Astrocyte (in vitro differentiated cells and primary cell): ENCODE measurements around the gene UNC5C. TPM values are rescaled to one million over a fixed set of nuclear protein-coding genes. Genes with fewer than 3 reads are reported as not detected.

ENCODE experiments used
- DNase-seq: peaks from one replicate; pipeline ENCODE4 v3.0.0-alpha.2; 2010; ENCODE audit warnings: low read depth
- FAIRE-seq: peaks from 2 replicates; lab custom pipeline; 2011; peaks lifted over from hg19 to GRCh38; lab: Jason Lieb, UNC
- H2AFZ ChIP-seq: 2 replicates; pipeline ENCODE4 v1.6.0; 2012; ENCODE audit warnings: low read depth, low read length, inconsistent platforms
- H3K27ac ChIP-seq: 2 replicates; pipeline ENCODE4 v1.5.1; 2011; ENCODE audit warnings: low read depth, low read length, inconsistent platforms
- H3K27me3 ChIP-seq: 2 replicates; pipeline ENCODE4 v1.6.0; 2011; ENCODE audit warnings: low read length, inconsistent platforms; ENCODE audit not compliant: insufficient read depth
- H3K36me3 ChIP-seq: 2 replicates; pipeline ENCODE4 v1.5.1; 2011; ENCODE audit warnings: low read length, inconsistent platforms; ENCODE audit not compliant: insufficient read depth
- H3K4me1 ChIP-seq: 2 replicates; pipeline ENCODE4 v1.5.1; 2011; ENCODE audit warnings: low read length, inconsistent platforms; ENCODE audit not compliant: insufficient read depth
- H3K4me2 ChIP-seq: 2 replicates; pipeline ENCODE4 v1.6.0; 2012; ENCODE audit warnings: low read length, inconsistent platforms
- H3K4me3 ChIP-seq: 2 replicates; pipeline ENCODE4 v1.5.1; 2011; ENCODE audit warnings: low read depth, mild to moderate bottlenecking, low read length, inconsistent platforms; ENCODE audit not compliant: insufficient read depth
- H3K79me2 ChIP-seq: 2 replicates; pipeline ENCODE4 v1.6.0; 2012; ENCODE audit warnings: mild to moderate bottlenecking, low read length, inconsistent platforms; ENCODE audit not compliant: insufficient read depth
- H3K9ac ChIP-seq: 2 replicates; pipeline ENCODE4 v1.6.0; 2012; ENCODE audit warnings: mild to moderate bottlenecking, low read length, inconsistent platforms
- H3K9me3 ChIP-seq: 2 replicates; pipeline ENCODE4 v1.5.1; 2012; ENCODE audit warnings: low read depth, mild to moderate bottlenecking, low read length, inconsistent platforms; ENCODE audit not compliant: insufficient read depth
- H4K20me1 ChIP-seq: 2 replicates; pipeline ENCODE4 v1.6.0; 2012; ENCODE audit warnings: low read length, inconsistent platforms; ENCODE audit not compliant: insufficient read depth
- H3K27ac Mint-ChIP-seq: one replicate; pipeline ENCODE4 v1.8.0; 2021; ENCODE audit warnings: mild to moderate bottlenecking, mixed read lengths; ENCODE audit not compliant: unreplicated experiment
- H3K27me3 Mint-ChIP-seq: one replicate; pipeline ENCODE4 v1.8.0; 2021; ENCODE audit warnings: low read depth, mixed read lengths; ENCODE audit not compliant: unreplicated experiment
- H3K36me3 Mint-ChIP-seq: one replicate; pipeline ENCODE4 v1.8.0; 2021; ENCODE audit warnings: low read depth, mixed read lengths; ENCODE audit not compliant: unreplicated experiment
- H3K4me1 Mint-ChIP-seq: one replicate; pipeline ENCODE4 v1.8.0; 2021; ENCODE audit warnings: low read depth, mixed read lengths; ENCODE audit not compliant: unreplicated experiment
- H3K4me3 Mint-ChIP-seq: one replicate; pipeline ENCODE4 v1.8.0; 2021; ENCODE audit warnings: mild to moderate bottlenecking, moderate library complexity, mixed read lengths; ENCODE audit not compliant: unreplicated experiment
- H3K9me3 Mint-ChIP-seq: one replicate; pipeline ENCODE4 v1.8.0; 2021; ENCODE audit warnings: mild to moderate bottlenecking, mixed read lengths; ENCODE audit not compliant: unreplicated experiment
- EZH2 ChIP-seq: IDR thresholded peaks from 2 replicates; pipeline ENCODE4 v1.6.1; 2012; ENCODE audit warnings: mild to moderate bottlenecking, low read length, inconsistent platforms; ENCODE audit not compliant: insufficient read depth
- total RNA-seq: library from RNA; stranded (reverse); gene quantifications from 2 replicates; pipeline ENCODE4 v1.2.1, GENCODE V29; 2021
- TF ChIP-seq, protein P1 (sequence below): IDR thresholded peaks from 2 replicates; pipeline ENCODE4 v1.5.1; 2011; ENCODE audit warnings: low read depth, mild to moderate bottlenecking, inconsistent platforms, low read length, moderate library complexity; ENCODE audit not compliant: insufficient read depth

The UNC5C gene
- total RNA-seq, 1 donor from 2014 or later = 3.1 TPM

DNA sequence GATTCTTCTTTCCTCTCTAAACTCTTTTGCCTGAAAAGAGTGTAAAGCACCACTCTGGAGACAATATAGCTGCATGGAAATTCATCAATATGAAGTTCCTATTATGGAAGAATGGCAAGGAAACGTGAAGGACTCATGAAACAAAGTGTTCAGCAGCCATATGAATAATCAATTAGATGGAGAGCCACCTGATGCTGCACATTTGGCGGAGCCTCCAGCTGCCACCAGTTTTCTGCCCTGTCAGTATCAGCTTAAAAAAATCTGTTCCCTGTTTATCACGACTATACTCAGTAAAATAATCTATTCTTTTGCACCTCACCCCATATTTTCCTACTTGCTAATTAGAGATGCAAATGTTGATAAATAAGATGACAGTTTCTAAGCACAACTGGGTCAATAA lies 276.0 kb downstream of the UNC5C start:
- Histone ChIP-seq H4K20me1 (no peaks in the 10 kb centered on the region), H3K4me3 (no peak overlapping the region), H3K9me3 (no peaks in the 10 kb centered on the region), H3K4me1 (peaks cover 5% of the 10 kb centered on the region), H3K79me2 (no peaks in the 10 kb centered on the region), H3K27ac (no peak overlapping the region), H3K27me3 (no peaks in the 10 kb centered on the region), H3K4me2 (no peak overlapping the region), H3K36me3 (no peaks in the 10 kb centered on the region), H2AFZ (no peak overlapping the region), H3K9ac (no peak overlapping the region)
- Mint-ChIP-seq H3K9me3 (no peaks in the 10 kb centered on the region), H3K27me3 (no peaks in the 10 kb centered on the region), H3K4me1 (peaks cover 18% of the 10 kb centered on the region), H3K27ac (no peak overlapping the region), H3K36me3 (no peaks in the 10 kb centered on the region), H3K4me3 (no peak overlapping the region)
- DNase-seq = no peak
- no peak for FAIRE-seq
- TF ChIP-seq, protein P1, sequence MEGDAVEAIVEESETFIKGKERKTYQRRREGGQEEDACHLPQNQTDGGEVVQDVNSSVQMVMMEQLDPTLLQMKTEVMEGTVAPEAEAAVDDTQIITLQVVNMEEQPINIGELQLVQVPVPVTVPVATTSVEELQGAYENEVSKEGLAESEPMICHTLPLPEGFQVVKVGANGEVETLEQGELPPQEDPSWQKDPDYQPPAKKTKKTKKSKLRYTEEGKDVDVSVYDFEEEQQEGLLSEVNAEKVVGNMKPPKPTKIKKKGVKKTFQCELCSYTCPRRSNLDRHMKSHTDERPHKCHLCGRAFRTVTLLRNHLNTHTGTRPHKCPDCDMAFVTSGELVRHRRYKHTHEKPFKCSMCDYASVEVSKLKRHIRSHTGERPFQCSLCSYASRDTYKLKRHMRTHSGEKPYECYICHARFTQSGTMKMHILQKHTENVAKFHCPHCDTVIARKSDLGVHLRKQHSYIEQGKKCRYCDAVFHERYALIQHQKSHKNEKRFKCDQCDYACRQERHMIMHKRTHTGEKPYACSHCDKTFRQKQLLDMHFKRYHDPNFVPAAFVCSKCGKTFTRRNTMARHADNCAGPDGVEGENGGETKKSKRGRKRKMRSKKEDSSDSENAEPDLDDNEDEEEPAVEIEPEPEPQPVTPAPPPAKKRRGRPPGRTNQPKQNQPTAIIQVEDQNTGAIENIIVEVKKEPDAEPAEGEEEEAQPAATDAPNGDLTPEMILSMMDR = no peak
- no peak for TF ChIP-seq EZH2

DNA sequence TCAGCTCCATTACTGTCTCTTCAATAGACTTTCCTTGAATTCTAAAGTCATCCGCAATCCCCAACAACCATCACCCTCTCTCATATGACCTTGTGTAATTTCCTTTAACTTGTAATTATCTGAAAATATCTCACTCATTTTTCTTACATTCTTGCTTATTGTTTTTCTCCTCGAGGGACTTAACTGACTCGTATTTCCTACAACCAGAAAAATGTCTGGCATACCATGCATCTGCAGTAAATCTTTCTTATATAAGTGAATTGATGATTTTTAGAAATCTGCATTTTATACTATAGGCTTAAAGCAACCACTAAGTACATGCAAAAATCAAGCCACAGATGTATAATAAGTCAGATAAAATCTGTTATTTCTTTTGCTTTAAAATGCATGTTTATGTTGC lies 276.7 kb downstream of the UNC5C start:
- Mint-ChIP-seq H3K27me3 (no peaks in the 10 kb centered on the region), H3K4me1 (peaks cover 22% of the 10 kb centered on the region), H3K9me3 (no peaks in the 10 kb centered on the region), H3K27ac (no peak overlapping the region), H3K36me3 (no peaks in the 10 kb centered on the region), H3K4me3 (no peak overlapping the region)
- H3K4me1 ChIP-seq = peaks cover 11% of the 10 kb centered on the region
- H3K79me2 ChIP-seq = no peaks in the 10 kb centered on the region
- no peaks in the 10 kb centered on the region for H3K36me3 ChIP-seq
- TF ChIP-seq, protein P1 = no peak
- TF ChIP-seq EZH2 = no peak
- FAIRE-seq = no peak
- no peak overlapping the region for H3K9ac ChIP-seq
- H3K27me3 ChIP-seq = no peaks in the 10 kb centered on the region
- H3K4me2 ChIP-seq = no peak overlapping the region
- H2AFZ ChIP-seq = no peak overlapping the region
- no peak overlapping the region for H3K27ac ChIP-seq
- no peak for DNase-seq
- H3K4me3 ChIP-seq = no peak overlapping the region
- no peaks in the 10 kb centered on the region for H3K9me3 ChIP-seq
- no peaks in the 10 kb centered on the region for H4K20me1 ChIP-seq

DNA sequence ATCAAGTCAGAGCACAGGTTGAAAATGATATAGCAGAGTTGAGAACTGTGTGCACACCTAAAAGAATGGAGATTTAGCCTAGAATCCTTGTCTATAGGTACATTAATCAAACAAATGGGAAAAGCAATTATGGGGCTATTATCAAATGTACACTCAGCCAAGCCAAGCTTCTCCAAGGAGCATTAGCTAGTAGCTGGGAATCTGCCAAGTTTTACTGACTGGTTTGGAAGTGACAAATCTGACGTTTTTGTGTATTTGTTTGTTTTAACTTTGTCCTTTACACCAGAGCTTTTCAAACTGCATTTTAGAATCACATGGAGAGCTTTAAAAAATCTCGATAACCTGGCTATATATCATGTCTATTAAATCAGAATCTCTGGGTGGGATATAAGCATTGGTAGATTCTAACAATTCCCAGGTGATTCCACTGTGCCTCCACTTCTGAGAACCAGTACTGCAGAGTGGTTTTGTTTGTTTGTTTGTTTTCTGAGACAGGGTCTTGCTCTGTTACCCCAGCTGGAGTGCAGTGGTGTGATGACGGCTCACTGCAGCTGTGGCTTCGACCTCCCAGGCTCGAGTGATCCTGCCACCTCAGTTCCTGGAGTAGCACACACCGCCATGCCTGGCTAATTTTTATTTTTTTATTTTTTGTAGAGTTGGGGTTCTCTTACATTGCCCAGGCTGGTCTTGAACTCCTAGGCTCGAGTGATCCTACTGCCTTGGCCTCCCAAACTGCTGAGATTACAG lies 279.8 kb downstream of the UNC5C start:
- H2AFZ ChIP-seq = no peak overlapping the region
- no peaks in the 10 kb centered on the region for H3K36me3 ChIP-seq
- no peaks in the 10 kb centered on the region for H3K27me3 Mint-ChIP-seq
- no peaks in the 10 kb centered on the region for H3K79me2 ChIP-seq
- H3K27me3 ChIP-seq = no peaks in the 10 kb centered on the region
- H3K36me3 Mint-ChIP-seq = no peaks in the 10 kb centered on the region
- no peak for TF ChIP-seq EZH2
- TF ChIP-seq, protein P1 = no peak
- H4K20me1 ChIP-seq = no peaks in the 10 kb centered on the region
- H3K9me3 Mint-ChIP-seq = no peaks in the 10 kb centered on the region
- no peak overlapping the region for H3K9ac ChIP-seq
- H3K4me3 ChIP-seq = no peak overlapping the region
- H3K4me2 ChIP-seq = no peak overlapping the region
- H3K27ac Mint-ChIP-seq = no peak overlapping the region
- no peak for FAIRE-seq
- no peak overlapping the region for H3K4me3 Mint-ChIP-seq
- H3K9me3 ChIP-seq = no peaks in the 10 kb centered on the region
- no peak overlapping the region for H3K27ac ChIP-seq
- H3K4me1 Mint-ChIP-seq = peaks cover 37% of the 10 kb centered on the region
- DNase-seq = peak; percentile 31
- H3K4me1 ChIP-seq = peaks cover 18% of the 10 kb centered on the region
